Measurements from ENCODE around the gene MARCHF10.

- TF ChIP-seq CTCF (IDR thresholded peaks at IDR 0.05; ENCODE audit: poor library complexity, severe bottlenecking) (no peak), EP300 (conservative IDR thresholded peaks at IDR 0.05; ENCODE audit: poor library complexity, severe bottlenecking) (no peak), EZH2 (IDR thresholded peaks at IDR 0.05; ENCODE audit: borderline replicate concordance, insufficient read depth, low read length, poor library complexity, severe bottlenecking) (no peak), MXI1 (conservative IDR thresholded peaks at IDR 0.05; ENCODE audit: poor library complexity, severe bottlenecking) (no peak), SMC3 (conservative IDR thresholded peaks at IDR 0.05; ENCODE audit: poor library complexity) (no peak)
These were observed 13.5 kb downstream of the MARCHF10 start for GRCh38 chr17:62794666-62794971.

All from neural cell (in vitro differentiated cells).